ENCODE results near the gene DDX60.
"Not testable (repeated sequence)": the region's sequence is repeated elsewhere in the genome, so short reads cannot be mapped to it uniquely, and the experiment has no call there.

The DDX60 gene

DNA sequence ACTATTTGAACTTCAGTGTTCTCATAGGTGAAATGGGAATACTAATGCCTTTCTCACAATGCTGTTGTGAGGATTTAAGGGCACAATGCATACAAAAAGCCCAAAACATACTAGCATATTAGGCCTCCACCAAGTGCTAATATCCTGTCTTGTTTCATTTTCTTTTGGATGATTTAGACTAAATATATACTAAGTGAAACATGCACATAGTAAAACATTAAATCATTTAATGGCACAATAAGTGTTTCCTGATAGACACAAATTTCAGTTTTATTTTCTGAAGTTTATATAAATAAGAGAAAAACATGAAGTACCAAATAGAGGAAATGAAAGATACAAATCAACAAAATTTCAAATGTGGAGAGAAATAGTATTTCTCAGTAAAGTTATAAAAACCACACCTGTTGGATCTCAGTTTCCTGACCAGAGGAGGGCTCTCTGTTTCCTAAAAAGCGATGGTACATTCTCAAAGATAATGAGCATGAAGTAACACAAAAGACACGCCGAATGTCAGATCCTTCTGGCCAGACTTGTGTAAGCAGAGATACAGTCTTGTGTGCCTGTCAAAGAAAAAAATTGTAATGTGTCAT is 25.1 kb downstream of the DDX60 start:
- no peak for DNase-seq

DNA sequence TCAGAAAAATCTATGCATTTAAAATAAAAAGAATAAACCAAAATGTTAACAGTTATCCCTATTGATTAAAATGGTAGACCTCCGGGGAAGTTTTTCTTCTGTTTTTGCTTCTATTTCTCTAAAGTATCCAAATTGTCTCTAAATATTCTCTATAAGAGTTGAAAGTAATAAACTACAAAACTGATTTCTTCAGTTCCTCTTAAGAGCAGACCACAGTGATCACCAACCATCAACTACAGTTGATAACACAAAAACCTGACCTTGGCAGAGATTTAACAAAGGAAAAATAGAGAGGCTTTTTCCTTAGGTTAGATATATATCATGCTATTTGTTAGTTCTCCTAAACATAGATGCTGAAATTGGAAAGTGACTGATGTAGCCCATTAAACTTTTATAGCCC is 27.3 kb downstream of the DDX60 start:
- DNase-seq, result no peak

DNA sequence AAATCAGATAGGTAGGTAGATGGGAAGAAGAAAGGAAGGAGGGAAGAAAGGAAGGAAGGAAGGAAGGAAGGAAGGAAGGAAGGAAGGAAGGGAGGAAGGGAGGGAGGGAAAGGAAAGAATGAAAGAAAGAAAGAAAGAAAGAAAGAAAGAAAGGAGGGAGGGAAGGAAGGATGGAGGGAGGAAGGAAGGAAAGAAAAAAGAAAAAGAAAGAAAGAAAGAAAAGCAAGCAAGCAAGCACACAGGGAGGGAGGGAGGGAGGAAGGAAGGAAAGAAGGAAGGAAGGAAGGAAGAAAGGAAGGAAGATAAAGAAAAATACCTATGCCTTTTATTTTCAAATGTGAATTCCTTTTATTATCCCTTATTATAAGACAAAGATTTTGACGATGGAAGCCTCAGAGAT is 32.7 kb downstream of the DDX60 start:
- DNase-seq, result not testable (repeated sequence)

DNA sequence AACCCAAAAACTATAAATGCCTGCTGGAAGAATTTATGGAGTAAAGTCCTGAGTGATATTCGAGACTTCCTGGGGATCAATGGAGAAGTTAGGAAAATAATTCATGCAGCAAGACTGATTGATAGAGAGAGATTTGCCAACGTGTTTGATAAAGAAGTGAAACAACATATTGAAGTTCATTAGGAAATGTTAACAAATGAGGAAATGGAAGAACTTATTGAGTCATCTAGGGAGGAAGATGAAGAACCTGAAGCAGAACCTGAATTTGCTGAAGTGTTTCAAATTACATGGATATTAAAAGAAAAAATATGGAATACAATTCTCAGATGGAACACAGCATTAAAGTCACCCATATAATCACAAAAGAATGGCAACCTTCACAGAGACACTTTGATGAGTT is 39.0 kb downstream of the DDX60 start:
- DNase-seq, result no peak

DNA sequence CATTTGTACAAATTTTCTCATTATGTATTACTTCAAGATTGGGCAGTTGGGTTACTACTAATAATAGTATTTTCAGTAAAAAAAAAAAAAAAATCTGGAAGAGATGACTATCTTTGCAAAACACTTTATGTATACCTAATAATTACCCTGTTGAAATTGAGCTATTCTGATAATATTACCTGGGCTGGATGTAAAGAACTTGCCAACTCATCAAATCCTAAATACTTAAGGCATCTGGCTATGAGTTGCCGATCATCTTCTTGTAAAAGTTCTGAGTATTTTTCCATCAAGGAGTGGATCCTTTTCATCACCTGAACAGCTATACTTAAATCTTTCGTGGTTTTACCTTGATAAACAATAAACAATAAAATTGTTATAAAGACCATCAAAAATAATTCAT is 42.7 kb downstream of the DDX60 start:
- DNase-seq, result no peak

DNA sequence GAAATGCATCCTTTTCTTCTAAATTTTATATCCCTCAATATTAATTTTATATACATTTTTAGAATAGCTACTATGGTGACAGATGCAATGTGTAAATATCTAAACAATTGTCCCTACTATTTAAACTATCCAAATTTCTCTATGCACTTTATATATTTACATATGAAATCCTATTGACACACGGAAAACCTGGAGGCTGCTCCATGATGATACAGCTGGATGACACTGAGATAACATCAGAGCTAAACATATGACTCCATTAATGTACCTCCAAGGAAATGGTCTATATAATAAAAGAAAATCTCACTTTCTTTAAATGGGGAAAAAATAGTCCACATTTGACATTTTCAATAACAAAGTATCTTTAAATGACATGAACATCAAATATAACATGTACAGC is 43.7 kb downstream of the DDX60 start:
- DNase-seq, result no peak

DNA sequence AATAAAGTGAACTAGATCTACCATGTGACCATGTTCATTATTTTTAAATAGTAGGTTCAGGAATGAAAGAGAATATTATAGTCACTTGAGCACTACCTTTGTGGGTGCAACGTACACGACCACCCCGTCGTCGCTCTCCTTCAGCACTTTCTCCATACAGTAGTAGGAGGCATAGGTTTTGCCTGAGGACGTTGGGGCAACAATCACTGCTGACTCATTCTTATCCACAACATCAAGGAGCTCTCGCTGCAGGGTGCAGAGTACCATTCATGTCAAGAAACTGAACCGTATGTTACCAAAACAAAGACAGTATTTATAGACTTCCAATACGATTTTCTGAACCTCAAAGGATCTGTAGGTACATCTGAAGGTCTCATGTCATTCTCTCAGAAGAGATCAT is 44.7 kb downstream of the DDX60 start:
- DNase-seq, result no peak

DNA sequence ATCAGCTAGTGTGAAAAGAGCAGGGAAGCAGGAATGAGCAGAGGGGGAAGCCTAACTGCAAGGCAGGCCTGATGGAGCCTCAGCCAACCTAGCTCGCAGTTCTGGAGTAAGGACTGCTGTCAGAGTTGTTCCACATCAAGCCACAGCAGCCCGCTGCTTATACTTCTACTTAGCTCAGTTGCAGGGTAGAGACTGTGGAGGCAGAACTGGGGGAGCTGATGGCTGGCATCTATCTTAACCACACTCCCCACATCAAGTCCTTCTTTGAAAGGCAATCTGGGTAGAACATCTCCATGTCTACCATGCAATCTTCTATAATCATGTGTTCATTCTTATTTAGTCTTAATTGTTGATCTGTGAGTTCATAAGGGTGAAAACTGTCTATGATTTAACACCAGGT is 46.1 kb downstream of the DDX60 start:
- DNase-seq, result no peak

DNA sequence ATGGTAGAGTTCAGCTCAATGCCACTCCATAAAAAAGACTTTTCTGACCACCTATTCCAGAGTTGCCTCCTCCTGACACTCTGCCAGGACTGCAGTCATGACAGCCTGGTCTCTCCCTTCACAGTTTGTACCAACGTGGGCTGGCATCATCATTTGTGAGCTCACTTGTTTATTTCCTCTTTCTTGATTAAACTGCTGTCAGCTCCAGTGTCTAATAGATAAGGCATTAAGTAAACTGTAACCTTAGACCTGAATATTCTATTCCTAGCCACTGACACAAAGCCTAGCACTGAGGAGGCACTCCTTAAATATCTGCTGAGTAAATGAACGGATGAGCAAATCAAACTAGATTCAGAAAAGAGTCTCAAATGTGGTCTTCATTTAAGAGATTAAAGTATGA is 48.7 kb downstream of the DDX60 start:
- no peak for DNase-seq

DNA sequence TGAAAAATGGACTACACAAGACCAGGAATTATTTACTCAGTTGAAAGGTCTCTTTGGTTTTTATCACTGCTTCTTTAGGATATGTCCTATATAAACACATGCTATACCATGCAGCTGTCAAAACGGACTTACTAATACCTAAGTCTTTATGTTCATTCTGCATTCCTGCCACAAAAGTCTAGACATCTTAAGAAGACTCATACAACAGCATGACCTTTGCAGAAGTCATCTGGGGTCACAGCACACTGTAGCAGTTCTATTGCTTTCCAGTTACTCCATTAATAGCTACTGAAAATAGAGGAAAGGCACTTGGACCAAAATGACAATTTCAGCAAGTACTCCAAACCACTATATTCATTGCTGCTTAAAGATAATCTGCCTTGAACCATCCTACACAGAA is 53.2 kb downstream of the DDX60 start:
- no peak for DNase-seq

DNA sequence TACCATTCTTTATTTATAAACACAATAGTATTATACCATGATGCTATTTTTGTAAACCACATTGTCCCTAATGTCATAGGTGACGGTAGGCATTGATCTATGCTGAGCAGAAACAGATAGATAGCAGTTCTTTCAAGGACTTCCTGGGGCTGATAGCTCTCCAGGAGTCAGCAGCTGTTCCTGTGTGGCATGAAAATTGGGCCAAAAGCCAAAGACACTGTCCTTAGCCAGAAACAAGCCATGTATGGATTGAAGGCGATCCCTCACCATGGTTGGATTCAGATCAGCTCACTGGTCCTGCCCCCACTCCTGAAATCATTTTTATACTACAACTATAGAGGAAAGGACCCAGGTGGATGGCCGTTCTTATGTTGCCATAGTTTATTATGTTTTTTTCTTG is 53.6 kb downstream of the DDX60 start:
- DNase-seq, result no peak

DNA sequence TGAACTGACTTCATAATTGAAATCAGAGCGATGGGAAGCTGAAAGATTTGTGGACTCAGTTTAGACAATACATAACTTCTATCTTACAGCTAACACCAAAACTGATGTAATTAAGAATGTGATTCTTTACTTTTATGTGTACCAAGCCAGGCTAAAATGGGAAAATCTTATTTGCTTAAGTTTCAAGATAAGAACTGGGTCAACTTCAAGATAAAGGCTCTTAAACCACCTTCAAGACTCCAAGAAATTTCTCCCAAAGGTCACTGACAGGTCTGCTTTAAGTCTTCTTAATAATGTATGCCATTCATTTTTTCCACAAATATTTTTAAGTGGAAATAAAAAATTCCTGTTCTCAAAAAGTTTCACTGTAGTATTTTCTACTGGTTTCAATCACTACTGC is 55.5 kb downstream of the DDX60 start:
- no peak for DNase-seq

DNA sequence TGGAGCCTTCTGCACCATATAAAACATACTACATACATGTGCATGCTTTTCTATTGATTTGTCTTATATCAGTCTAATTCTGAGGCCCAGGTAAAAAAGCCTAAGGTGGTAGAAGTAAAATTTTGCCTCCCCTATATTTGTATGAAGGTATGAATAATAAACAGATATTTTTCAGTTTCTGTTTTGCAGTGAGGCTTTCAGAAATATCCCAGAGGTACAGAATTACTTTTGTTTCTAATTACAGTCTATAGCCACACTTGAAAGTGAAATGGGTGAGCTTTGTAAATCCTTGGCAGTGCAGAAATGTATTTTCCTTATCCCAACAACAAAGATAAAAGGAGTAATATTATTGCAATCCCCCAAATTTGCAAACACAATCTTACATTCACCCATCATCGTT is 59.5 kb downstream of the DDX60 start:
- DNase-seq, result no peak

DNA sequence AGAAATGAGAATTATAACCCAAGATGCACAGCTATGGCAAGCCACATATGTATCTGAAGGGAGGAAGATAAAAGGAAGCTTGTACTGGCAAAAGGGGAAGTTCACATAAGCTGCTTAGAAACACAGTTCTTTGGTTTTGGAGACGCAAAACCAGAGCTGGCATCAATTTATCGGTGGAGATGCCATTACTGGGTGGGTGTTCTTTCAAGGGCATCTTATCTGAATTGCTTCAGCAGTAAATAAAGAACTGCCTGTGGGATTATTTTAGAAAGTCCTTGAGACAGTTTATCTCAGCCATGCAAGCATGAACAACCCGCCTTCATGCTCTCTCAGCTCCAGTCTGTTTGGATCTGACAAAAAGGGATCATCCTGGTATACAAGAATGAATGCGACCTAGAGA is 60.8 kb downstream of the DDX60 start:
- no peak for DNase-seq

DNA sequence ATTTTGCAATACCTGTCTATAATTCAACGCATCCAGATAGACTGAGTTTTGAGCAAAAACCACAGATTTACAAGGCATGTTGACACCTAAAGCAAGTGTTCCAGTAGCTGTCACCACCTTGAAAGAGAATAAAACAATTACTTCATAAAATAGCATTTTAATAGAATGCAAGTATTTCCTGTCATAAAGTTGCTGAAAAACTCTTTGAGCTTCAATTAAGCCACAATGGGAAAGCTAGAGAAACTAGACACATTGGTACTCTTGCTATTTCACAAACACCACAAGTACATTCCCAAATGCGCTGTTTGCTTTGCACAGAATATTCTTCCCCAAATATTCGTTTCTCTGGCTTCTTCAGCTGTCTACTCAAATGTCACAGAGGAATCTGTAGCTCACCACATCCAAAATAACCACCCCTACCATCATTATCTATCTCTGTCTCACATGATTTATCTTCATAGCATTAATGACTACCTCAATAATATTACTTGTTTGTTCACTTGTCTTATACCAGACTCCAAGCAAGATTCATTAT is 70.3 kb downstream of the DDX60 start:
- no peak for DNase-seq

DNA sequence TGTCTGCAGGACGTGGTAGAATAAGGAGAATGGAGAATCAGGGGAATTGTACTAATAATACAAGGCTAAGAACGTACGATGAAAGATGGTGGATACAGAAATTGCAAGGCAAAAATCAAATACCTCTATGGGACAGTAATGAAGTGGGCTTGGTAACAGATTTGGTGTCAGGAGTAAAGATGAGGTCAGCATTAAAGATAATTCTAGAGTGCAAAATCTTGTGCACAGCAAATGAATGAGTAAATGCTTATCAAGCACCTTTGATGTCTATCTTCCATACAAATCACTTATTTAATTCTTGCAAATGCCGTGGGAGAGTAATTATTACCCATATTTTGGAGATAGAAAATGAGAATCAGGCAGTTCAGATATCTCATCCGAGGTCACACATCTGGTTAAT is 70.9 kb downstream of the DDX60 start:
- DNase-seq, result no peak

DNA sequence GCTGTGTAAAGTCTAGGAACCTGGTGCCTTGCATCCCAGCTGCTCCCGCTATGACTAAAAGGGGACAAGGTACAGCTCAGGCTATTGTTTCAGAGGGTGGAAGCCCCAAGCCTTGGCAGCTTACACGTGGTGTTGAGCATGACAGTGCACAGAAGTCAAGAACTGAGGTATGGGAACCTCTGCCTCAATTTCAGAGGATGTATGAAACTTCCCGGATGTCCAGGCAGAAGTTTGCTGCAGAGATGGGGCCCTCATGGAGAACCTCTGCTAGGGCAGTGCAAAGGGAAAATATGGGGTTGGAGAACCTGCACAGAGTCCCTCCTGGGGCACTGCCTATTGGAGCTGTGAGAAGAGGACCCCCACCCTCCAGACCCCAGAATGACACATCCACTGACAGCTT is 76.6 kb downstream of the DDX60 start:
- no peak for DNase-seq

DNA sequence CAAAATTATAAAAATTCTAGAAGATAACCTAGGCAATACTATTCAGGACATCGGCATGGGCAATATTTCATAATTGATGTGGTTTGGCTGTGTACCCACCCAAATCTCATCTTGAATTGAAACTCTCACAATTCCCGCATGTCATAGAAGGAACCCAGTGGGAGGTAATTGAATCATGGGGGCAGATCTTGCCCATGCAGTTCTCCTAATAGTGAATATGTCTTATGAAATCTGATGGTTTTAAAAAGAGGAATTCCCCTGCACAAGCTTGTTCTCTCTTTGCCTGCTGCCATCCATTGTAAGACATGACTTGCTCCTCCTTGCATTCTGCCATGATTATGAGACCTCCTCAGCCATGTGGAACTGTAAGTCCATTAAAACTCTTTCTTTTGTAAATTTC is 77.7 kb downstream of the DDX60 start:
- DNase-seq, result no peak

DNA sequence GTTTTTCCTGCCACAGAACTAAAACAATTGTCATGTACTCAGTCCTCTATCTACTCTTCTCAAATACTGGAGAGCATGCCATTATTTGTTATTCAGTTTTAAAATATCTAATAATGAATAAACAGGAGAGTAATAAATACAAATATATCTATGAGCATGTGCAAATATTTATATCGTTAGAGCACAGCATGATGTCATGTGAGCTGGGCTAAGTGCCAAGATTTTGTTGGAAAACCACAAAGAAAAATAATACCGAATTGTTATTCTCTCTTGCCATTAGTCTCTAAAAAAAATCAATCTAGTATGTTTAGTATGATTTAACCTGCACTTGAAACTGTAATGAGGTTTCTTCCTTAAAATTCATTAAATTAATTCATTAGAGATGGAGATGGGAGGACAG is 97.3 kb downstream of the DDX60 start:
- DNase-seq, result no peak

DNA sequence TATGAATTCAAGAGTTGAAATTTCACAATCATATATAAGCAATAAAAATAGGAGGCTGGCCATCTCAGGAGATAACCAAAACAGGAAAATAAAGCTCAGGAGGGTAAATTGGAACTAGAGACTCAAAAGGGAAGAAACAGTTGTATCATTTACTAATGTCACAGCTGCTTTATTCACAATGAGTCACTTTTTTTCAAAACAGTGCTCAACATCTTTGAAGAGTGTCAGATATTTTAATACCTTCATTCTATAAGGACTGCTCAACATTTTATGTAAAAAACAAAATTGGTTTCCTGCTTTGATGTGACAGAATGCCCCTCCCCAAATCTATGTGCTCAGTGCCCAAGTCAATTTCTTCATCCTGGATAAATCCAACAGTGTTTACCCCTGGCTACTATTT is 97.7 kb downstream of the DDX60 start:
- no peak for DNase-seq

DNA sequence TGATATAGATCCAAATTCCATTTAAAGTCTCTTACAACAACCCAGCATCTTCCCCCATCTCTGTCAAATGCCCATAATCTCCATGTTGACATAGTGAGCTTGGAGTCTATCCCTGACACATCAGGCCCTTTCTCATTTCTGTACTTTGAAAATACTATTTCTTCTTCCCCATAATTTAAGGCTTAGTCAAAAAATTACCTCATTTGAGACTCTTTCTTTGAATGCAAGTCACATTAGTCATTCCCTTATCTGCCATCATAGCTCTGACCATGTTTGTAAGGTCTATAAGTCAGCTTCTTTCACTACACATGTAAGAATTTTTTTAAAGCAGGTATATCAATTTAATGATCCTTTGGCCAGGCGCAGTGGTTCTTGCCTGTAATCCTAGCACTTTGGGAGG is 99.9 kb downstream of the DDX60 start:
- DNase-seq, result no peak

DNA sequence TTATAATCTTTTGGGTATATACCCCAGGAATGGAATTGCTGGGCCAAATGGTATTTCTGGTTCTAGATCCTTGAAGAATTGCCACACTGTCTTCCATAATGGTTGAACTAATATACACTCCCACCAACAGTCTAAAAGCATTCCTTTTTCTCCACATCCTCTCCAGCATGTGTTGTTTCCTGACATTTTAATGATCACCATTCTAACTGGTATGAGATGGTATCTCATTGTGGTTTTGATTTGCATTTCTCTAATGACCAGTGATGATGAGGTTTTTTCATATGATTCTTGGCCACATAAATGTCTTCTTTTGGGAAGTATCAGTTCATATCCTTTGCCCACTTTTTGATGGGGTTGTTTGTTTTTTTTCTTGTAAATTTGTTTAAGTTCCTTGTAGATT is 105.0 kb downstream of the DDX60 start:
- not testable (repeated sequence) for DNase-seq

DNA sequence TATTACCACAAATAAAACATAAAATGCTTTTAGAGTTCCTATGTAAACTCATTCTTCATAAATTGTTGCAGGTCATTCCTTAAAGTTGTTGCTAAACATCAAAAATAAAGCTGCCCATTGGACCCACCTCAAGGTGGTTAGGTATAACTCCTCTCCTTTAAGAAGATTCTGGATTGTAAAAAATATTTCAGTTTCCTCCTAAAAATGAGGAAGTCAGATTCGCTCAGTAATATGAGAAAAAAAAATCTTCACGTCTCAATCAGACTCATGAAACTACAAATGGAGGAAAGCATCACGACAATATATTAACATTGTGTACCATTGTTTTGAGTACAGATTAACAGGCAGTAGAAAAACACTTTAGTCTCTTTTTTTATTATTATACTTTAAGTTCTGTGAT is 105.9 kb downstream of the DDX60 start:
- no peak for DNase-seq

DNA sequence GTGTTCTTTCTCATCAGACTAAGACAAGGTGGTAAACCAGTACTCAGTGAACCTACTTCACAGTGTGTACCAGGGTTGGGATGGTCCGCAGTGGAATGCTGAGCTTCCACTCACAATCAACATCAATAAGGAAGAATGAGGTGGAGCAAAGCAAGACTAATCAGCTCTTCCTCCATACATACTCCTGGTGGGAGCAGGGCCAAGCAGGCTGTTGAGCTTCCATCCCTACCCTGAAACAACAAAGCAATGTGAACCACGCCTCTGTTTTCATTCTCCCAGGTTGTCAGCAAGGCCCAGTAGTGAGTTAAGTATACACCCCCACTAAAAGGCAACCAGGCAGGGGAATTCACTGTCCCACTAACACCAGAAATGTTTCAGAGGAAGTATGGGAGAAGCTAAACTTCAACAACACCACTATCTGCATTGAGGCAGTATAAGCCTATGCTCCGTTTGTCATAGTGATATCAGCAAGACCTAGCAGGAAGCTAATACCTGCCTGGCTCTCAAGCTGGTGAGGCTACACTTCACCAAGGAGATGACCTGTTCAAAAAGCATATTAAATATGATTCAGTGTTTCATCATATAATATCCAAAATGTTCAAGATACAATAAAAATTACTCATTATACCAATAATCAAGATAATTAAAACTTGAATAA is 109.5 kb downstream of the DDX60 start:
- no peak for DNase-seq

DNA sequence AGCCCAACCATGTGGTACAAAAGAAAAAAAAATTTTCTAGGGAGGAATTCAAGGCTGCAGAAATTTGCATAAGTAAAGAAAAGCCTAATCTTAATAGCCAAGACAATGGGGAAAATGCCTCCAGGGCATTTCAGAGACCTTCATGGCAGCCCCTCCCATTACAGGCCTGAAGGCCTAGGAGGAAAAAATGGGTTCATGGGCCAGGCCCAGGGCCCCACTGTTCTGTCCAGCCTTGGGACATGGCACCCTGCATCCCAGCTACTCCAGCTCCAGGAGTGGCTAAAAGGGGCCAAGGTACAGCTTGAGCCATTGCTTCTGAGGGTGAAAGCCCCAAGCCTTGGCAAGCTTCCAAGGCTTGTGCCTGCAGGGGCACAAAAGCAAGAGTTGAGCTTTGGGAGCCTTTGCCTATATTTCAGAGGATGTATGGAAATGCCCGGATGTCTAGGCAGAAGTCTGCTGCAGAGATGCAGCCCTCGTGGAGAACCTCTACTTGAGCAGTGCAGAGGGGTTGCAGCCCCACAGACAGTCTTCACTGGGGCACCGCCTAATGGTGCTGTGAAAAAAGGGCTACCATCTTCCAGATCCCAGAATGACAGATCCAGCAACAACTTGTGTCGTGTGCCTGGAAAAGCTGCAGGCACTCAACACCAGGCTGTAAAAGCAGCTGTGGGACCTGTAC is 115.2 kb downstream of the DDX60 start:
- DNase-seq, result no peak

Data from activated CD4-positive, CD25-positive, alpha-beta regulatory T cell (primary cell).